Activated CD4-positive, alpha-beta memory T cell treated with anti-CD3 and anti-CD28 coated beads, Interleukin-2, amount 10 ng/mL, durations not matched to agents 7 days and 5 days (primary cell): Measurements from ENCODE around the gene PRKAG3. TPM values are rescaled to one million over a fixed set of nuclear protein-coding genes. Genes with fewer than 3 reads are reported as not detected.

Experiments used
- CTCF ChIA-PET: fragments of 350-600 bp; sonication (Branson Sonifier 250); formaldehyde crosslinking; loops from one replicate; lab custom pipeline; 2021; ENCODE audit warnings: antibody characterized with exemption, inconsistent platforms; lab: Charles Lee
- POLR2A ChIA-PET: fragments of 350-600 bp; sonication (Branson Sonifier 250); formaldehyde crosslinking; loops from one replicate; lab custom pipeline; 2021; ENCODE audit warnings: antibody characterized with exemption; lab: Charles Lee
- DNase-seq: peaks from one replicate; pipeline ENCODE4 v3.0.0-alpha.2; 2020
- H3K27ac Mint-ChIP-seq: one replicate; pipeline ENCODE4 v1.8.0; 2021; ENCODE audit warnings: mild to moderate bottlenecking, mixed read lengths
- H3K27me3 Mint-ChIP-seq: one replicate; pipeline ENCODE4 v1.8.0; 2021; ENCODE audit warnings: mixed read lengths
- H3K36me3 Mint-ChIP-seq: one replicate; pipeline ENCODE4 v1.8.0; 2021; ENCODE audit warnings: low read depth, mixed read lengths
- H3K4me1 Mint-ChIP-seq: one replicate; pipeline ENCODE4 v1.8.0; 2021; ENCODE audit warnings: mixed read lengths
- H3K4me3 Mint-ChIP-seq: one replicate; pipeline ENCODE4 v1.8.0; 2021; ENCODE audit warnings: mild to moderate bottlenecking, mixed read lengths
- H3K9me3 Mint-ChIP-seq: one replicate; pipeline ENCODE4 v1.8.0; 2021; ENCODE audit warnings: mixed read lengths
- total RNA-seq, 2 experiments: library from RNA; stranded (reverse); gene quantifications; one replicate each; pipeline ENCODE4 v1.2.3, GENCODE V29; 2021

Gene PRKAG3
- total RNA-seq, 2 experiments from 2014 or later, result not detected

DNA sequence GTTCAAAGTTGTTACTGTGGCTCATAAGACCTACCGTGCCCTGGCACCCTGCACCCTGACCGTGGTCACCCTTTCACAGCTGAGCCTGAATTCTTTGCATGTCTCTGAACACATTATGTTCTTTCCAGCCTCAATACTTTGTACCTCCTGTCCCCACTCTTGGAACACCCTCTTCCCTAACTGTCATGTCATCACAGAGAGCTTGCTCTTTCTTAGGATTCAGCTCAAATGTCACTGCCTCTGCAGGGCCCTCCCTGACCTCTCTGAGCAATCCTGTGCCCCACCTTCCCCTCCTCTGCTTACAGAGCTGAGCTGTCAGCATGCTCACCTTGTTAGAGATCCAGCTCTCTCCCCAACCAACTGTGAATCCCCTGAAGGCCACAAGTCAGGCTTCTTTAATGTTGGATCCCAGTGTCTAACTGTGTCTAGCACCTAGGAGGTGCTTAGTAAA, 15.0 kb downstream of the PRKAG3 start:
- peaks cover 22% of the 10 kb centered on the region for H3K27me3 Mint-ChIP-seq

DNA sequence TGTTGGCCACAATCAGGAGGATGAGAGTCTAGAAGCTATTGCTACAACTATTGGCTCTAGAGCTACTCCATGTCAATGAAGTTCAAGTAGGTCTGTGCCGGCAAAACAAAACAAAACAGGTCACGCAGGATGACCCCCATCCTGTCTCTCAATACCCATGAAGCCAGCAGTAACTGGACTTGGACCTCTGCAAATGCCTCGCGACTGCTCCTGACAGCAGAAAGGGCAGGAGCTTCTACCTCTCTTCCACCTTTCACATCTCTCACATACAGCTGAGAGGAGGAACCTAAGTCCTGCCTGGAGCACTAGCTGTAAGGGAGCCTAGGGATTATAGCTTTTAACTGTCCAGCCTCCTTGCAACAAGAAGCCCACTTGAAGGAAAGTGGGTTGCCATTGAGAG, 16.0 kb downstream of the PRKAG3 start:
- no peaks in the 10 kb centered on the region for H3K9me3 Mint-ChIP-seq

More for the DNA sequence above, 15.0 kb downstream of the PRKAG3 start:
- no peak for DNase-seq
- Mint-ChIP-seq H3K9me3 (no peaks in the 10 kb centered on the region), H3K4me1 (no peaks in the 10 kb centered on the region), H3K36me3 (no peaks in the 10 kb centered on the region), H3K4me3 (no peak overlapping the region), H3K27ac (no peak overlapping the region)
- POLR2A ChIA-PET, result no interaction called here
- CTCF ChIA-PET, result no interaction called here

DNA sequence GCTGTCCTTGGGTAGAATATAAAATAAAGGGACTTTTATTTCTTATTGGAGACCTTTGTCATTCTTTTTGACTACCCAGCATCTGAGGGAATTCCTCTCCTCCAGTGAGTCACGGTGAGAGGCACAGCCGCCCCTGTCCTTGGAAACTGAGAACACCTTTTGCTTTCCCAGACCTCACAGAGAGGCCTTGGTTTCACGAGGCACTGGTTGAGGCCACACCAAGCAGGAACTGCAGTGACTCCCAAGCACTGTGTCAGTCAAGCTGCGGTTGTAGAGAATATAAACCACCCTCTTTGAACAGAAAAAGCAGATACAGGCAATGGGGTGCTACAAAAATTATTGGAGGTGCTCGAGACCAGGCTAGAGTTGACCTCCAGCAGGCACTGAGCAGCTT, 16.4 kb downstream of the PRKAG3 start:
- DNase-seq, result no peak
- POLR2A ChIA-PET, result no interaction called here
- H3K27ac Mint-ChIP-seq, result no peak overlapping the region
- H3K4me3 Mint-ChIP-seq, result no peak overlapping the region
- CTCF ChIA-PET, result no interaction called here
- H3K36me3 Mint-ChIP-seq, result no peaks in the 10 kb centered on the region
- no peaks in the 10 kb centered on the region for H3K4me1 Mint-ChIP-seq
- no peaks in the 10 kb centered on the region for H3K9me3 Mint-ChIP-seq
- peaks cover 18% of the 10 kb centered on the region for H3K27me3 Mint-ChIP-seq

More for the DNA sequence above, 16.0 kb downstream of the PRKAG3 start:
- Mint-ChIP-seq H3K36me3 (no peaks in the 10 kb centered on the region), H3K4me3 (no peak overlapping the region), H3K27ac (no peak overlapping the region), H3K4me1 (no peaks in the 10 kb centered on the region), H3K27me3 (peaks cover 18% of the 10 kb centered on the region)
- no peak for DNase-seq
- ChIA-PET POLR2A (no interaction called here), CTCF (no interaction called here)

DNA sequence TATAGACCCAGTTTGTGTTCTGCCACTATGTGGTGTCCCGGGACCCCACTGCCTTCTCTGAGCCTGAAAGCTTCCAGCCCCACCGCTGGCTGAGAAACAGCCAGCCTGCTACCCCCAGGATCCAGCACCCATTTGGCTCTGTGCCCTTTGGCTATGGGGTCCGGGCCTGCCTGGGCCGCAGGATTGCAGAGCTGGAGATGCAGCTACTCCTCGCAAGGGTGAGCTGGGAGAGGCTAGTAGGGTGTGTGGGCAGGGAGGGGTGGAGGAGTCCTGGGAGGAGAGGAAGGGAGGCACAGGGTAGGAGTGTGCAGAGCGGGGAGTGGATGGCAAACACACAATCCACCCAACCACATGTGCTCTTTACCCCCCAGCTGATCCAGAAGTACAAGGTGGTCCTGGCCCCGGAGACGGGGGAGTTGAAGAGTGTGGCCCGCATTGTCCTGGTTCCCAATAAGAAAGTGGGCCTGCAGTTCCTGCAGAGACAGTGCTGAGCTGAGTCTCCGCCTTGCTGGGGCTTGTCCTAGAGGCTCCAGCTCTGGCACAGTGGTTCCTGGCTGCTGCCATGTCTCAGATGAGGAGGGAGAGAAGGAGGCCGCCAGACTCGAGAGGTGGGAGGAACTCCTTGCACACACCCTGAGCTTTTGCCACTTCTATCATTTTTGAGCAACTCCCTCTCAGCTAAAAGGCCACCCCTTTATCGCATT, 16.9 kb downstream of the PRKAG3 start:
- Mint-ChIP-seq H3K9me3 (no peaks in the 10 kb centered on the region), H3K36me3 (no peaks in the 10 kb centered on the region), H3K27ac (no peak overlapping the region), H3K27me3 (peaks cover 18% of the 10 kb centered on the region), H3K4me3 (no peak overlapping the region), H3K4me1 (no peaks in the 10 kb centered on the region)
- ChIA-PET POLR2A (no interaction called here), CTCF (no interaction called here)
- no peak for DNase-seq

DNA sequence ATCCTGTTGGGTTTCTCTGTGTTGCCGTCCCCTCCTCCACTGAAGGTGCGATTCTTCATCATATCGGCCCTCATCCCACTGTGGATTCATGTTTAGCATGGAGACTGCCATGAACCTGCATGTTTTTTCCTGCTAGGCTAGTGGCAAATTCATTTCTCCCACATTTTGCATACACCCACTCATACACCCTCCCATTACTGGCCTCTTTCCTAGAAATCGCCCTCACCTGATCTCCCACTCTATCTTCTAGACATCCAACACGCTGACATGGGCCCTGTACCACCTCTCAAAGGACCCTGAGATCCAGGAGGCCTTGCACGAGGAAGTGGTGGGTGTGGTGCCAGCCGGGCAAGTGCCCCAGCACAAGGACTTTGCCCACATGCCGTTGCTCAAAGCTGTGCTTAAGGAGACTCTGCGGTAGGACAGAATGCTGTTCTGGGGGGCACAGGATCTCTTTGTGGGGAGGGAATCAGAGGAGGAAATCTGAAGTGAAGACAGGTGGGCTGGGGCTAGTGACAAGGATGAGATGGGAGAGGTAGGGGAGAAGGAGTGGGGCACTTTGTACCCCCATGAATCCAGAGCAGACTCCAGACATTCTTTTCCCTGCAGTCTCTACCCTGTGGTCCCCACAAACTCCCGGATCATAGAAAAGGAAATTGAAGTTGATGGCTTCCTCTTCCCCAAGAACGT, 17.7 kb downstream of the PRKAG3 start:
- POLR2A ChIA-PET, result no interaction called here
- H3K9me3 Mint-ChIP-seq, result no peaks in the 10 kb centered on the region

DNA sequence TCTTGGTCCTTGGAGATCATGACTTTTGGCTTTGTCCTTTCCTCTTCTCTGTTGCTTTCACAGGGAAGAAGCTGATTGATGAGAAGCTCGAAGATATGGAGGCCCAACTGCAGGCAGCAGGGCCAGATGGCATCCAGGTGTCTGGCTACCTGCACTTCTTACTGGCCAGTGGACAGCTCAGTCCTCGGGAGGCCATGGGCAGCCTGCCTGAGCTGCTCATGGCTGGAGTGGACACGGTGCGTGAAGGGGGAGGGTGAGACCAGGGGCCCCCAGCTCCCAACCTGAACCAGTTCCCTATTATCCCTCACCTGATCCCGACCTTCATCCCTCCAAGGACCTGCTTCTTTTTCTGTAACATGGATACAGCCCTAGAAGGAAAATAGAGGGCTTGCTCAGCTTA, 18.7 kb downstream of the PRKAG3 start:
- H3K27ac Mint-ChIP-seq, result no peak overlapping the region

More for the DNA sequence above, 17.7 kb downstream of the PRKAG3 start:
- Mint-ChIP-seq H3K4me1 (no peaks in the 10 kb centered on the region), H3K27me3 (peaks cover 24% of the 10 kb centered on the region), H3K4me3 (no peak overlapping the region), H3K27ac (no peak overlapping the region), H3K36me3 (no peaks in the 10 kb centered on the region)
- CTCF ChIA-PET, result no interaction called here
- no peak for DNase-seq

DNA sequence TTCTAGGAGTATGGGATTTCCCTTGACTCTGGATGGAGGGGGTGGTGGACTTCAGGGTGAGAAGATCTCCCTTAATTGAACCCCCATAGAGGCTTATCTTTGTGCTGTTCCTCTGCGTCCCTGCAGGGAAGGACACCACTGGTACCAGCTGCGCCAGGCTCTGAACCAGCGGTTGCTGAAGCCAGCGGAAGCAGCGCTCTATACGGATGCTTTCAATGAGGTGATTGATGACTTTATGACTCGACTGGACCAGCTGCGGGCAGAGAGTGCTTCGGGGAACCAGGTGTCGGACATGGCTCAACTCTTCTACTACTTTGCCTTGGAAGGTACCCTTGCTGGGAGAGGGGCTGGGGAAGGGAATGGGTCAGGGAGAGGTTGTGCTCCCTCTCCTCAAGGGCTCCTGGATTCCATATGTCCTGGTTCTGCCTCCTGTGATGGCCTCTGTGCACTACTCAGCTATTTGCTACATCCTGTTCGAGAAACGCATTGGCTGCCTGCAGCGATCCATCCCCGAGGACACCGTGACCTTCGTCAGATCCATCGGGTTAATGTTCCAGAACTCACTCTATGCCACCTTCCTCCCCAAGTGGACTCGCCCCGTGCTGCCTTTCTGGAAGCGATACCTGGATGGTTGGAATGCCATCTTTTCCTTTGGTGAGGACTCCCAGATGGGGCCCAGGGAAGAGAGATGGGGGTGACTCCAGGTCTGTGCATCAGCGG, 19.3 kb downstream of the PRKAG3 start:
- Mint-ChIP-seq H3K9me3 (no peaks in the 10 kb centered on the region), H3K4me3 (no peak overlapping the region), H3K4me1 (no peaks in the 10 kb centered on the region), H3K27ac (no peak overlapping the region), H3K36me3 (no peaks in the 10 kb centered on the region), H3K27me3 (peaks cover 14% of the 10 kb centered on the region)
- no peak for DNase-seq
- ChIA-PET POLR2A (no interaction called here), CTCF (no interaction called here)

More for the DNA sequence above, 18.7 kb downstream of the PRKAG3 start:
- Mint-ChIP-seq H3K4me1 (no peaks in the 10 kb centered on the region), H3K27me3 (peaks cover 18% of the 10 kb centered on the region), H3K36me3 (no peaks in the 10 kb centered on the region), H3K9me3 (no peaks in the 10 kb centered on the region), H3K4me3 (no peak overlapping the region)
- ChIA-PET CTCF (no interaction called here), POLR2A (no interaction called here)
- no peak for DNase-seq

DNA sequence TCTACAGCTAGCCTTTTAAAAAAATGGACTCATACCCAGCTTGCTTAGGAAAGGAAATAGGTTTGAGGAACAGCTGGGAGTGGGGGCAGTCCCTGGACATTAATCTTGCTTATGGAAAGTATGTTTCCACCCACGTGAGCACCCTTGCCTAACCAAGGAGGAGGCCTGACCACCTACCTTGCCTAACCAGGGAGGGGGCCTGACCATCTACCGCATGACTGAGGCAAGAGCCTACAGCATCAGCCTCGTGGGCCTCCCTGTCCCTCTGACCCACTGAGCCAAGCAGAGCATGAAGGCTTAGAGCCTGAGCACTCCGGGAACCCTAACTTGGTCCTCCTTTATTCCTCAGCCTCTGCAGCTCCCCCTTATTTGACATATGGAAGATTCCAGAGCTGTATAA, 20.2 kb downstream of the PRKAG3 start:
- CTCF ChIA-PET, result no interaction called here
- Mint-ChIP-seq H3K4me3 (no peak overlapping the region), H3K27me3 (peaks cover 13% of the 10 kb centered on the region), H3K9me3 (no peaks in the 10 kb centered on the region), H3K27ac (no peak overlapping the region), H3K4me1 (peaks cover 3% of the 10 kb centered on the region), H3K36me3 (no peaks in the 10 kb centered on the region)
- DNase-seq, result no peak
- POLR2A ChIA-PET, result no interaction called here

DNA sequence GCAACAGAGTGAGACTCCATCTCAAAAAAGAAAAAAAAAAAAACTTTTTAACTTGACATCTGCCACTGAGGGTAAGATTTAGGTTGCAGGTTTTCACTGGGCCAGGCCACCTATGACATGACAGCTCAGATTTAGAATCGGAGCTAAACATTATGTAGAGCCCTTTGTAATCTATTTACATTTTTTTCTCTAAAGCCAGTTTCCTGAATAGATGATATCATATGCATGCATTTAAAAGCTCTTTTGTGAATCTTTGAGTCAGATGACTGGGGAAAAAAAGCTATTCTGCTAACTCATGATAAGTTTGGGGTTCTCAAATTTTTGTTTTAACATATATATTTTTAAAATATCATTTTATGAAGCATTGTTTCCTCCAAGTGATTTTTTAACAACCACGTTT, 21.3 kb downstream of the PRKAG3 start:
- H3K27ac Mint-ChIP-seq, result no peak overlapping the region

DNA sequence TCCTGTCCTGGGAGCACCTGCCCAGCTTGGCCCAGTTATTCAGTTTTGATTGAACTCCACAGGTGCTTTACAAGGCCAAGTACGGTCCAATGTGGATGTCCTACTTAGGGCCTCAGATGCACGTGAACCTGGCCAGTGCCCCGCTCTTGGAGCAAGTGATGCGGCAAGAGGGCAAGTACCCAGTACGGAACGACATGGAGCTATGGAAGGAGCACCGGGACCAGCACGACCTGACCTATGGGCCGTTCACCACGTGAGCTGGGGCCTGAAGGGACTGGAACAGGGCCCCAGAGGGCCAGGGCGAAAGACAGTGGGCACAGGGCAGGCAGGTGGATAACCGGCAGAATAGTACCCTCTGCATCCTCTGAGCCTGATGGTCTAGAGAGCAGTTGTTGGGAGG, 22.1 kb downstream of the PRKAG3 start:
- DNase-seq, result no peak
- Mint-ChIP-seq H3K4me1 (peaks cover 5% of the 10 kb centered on the region), H3K4me3 (no peak overlapping the region), H3K36me3 (no peaks in the 10 kb centered on the region), H3K9me3 (peaks cover 2% of the 10 kb centered on the region), H3K27me3 (peaks cover 26% of the 10 kb centered on the region), H3K27ac (no peak overlapping the region)
- ChIA-PET POLR2A (no interaction called here), CTCF (interaction anchor here (1.0 to 1.2 kb wide), 2 partner anchors 38 to 89 kb away, joined by 3 read pairs; no protein-coding TSS in a partner anchor)

More for the DNA sequence above, 21.3 kb downstream of the PRKAG3 start:
- ChIA-PET POLR2A (interaction anchor here (0.7 kb wide), 1 partner anchor 22 kb away, joined by 4 read pairs; no protein-coding TSS in a partner anchor), CTCF (interaction anchor here (1.0 to 1.2 kb wide), 2 partner anchors 37 to 88 kb away, joined by 3 read pairs; no protein-coding TSS in a partner anchor)
- H3K9me3 Mint-ChIP-seq, result no peaks in the 10 kb centered on the region
- no peak overlapping the region for H3K4me3 Mint-ChIP-seq
- no peak for DNase-seq
- H3K27me3 Mint-ChIP-seq, result peaks cover 19% of the 10 kb centered on the region
- H3K36me3 Mint-ChIP-seq, result no peaks in the 10 kb centered on the region
- peaks cover 5% of the 10 kb centered on the region for H3K4me1 Mint-ChIP-seq

DNA sequence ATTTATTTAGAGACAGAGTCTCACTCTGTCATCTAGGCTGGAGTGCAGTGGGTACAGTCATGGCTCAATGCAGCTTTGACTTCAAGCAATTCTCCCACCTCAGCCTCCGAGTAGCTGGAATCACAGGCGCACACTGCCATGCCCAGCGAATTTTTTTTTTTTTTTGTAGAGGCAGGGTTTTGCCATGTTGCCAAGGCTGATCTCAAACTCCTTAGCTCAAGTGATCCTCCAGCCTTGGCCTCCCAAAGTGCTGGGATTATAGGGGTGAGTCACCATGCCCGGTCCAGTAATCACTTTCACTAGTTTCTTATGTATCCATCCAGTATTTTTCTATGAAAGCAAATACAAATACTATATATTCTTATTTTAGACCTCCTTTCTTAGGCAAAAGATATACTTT, 24.0 kb downstream of the PRKAG3 start:
- H3K36me3 Mint-ChIP-seq, result no peaks in the 10 kb centered on the region
- DNase-seq, result no peak
- ChIA-PET CTCF (no interaction called here), POLR2A (no interaction called here)
- H3K27ac Mint-ChIP-seq, result no peak overlapping the region
- H3K27me3 Mint-ChIP-seq, result peaks cover 31% of the 10 kb centered on the region
- H3K4me1 Mint-ChIP-seq, result peaks cover 11% of the 10 kb centered on the region
- H3K9me3 Mint-ChIP-seq, result peaks cover 2% of the 10 kb centered on the region
- no peak overlapping the region for H3K4me3 Mint-ChIP-seq

DNA sequence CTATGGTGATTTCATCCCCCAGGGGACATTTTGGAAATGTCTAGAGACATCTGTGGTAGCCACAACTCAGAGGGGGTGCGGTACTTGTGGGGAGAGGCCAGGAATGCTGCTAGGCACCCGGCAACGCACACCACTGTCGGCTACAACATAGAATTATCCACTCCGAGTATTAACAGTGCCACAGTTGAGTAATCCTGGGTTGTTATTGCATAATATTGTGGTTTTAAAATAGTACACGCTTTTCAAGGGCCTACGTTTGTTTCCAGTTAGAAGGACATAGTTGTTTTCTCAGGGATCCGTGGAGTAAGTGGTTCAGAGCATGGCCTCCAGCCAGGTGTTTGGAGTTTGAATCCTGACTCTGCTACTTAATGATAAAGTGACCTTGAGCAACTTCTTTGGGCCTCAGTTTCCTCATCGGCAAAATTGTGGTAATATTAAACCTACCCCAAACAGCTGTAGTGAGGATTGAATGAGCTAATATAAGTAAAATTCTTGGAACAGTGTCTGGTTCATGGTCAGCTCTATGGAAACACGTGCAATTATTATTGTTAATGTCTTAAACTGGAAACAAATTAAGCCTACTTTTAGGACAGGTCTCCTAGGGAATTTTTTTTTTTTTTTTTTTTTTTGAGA, 25.1 kb downstream of the PRKAG3 start:
- Mint-ChIP-seq H3K36me3 (no peaks in the 10 kb centered on the region), H3K4me1 (peaks cover 16% of the 10 kb centered on the region), H3K27me3 (peaks cover 34% of the 10 kb centered on the region), H3K9me3 (peaks cover 2% of the 10 kb centered on the region), H3K4me3 (no peak overlapping the region), H3K27ac (no peak overlapping the region)
- DNase-seq, result no peak
- ChIA-PET POLR2A (no interaction called here), CTCF (interaction anchor here (0.7 kb wide), 2 partner anchors 138 to 275 kb away, joined by 3 read pairs; no protein-coding TSS in a partner anchor)

DNA sequence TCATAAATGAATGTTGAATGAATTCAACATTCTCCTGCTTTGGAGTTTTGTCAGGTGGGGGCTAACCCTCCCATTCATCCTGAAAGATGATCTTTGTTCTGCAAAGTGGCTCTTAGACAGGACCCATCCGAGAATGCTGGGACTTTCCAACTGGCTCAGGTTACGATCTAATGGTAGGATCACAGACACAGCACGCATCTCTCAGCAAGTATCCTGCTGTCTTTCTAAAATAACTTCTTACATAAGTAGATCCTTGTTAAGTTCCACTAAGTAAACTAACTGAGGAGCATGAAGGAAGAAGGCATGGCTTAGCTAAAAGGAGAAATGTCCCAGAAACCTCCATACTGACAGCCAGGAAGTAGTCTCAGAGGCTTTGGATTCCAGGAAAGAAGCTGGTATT, 26.0 kb downstream of the PRKAG3 start:
- DNase-seq, result no peak
- H3K36me3 Mint-ChIP-seq, result no peaks in the 10 kb centered on the region
- peaks cover 2% of the 10 kb centered on the region for H3K9me3 Mint-ChIP-seq
- no peak overlapping the region for H3K4me3 Mint-ChIP-seq
- peaks cover 16% of the 10 kb centered on the region for H3K4me1 Mint-ChIP-seq
- ChIA-PET POLR2A (no interaction called here), CTCF (no interaction called here)
- H3K27ac Mint-ChIP-seq, result no peak overlapping the region
- H3K27me3 Mint-ChIP-seq, result peaks cover 34% of the 10 kb centered on the region
